CD4-positive, alpha-beta T cell (primary cell): ENCODE measurements around the gene TPPP. TPM values are rescaled to one million over a fixed set of nuclear protein-coding genes. Genes with fewer than 3 reads are reported as not detected.
"Not testable (repeated sequence)": the region's sequence is repeated elsewhere in the genome, so short reads cannot be mapped to it uniquely, and the experiment has no call there.

ENCODE experiments used
- ATAC-seq: fragments of 200-7000 bp; cut with Tn5 transposase; one replicate; pipeline ENCODE4 v1.10.0; 2022; ENCODE audit warnings: mild to moderate bottlenecking; ENCODE audit not compliant: poor library complexity
- CTCF ChIA-PET: fragments of 350-600 bp; sonication (Branson Sonifier 250); formaldehyde crosslinking; loops from one replicate; lab custom pipeline; 2021; ENCODE audit warnings: antibody characterized with exemption, inconsistent platforms; lab: Charles Lee
- POLR2A ChIA-PET: fragments of 350-600 bp; sonication (Branson Sonifier 250); formaldehyde crosslinking; loops from one replicate; lab custom pipeline; 2021; ENCODE audit warnings: antibody characterized with exemption, inconsistent platforms; lab: Charles Lee
- DNase-seq, 14 experiments: peaks; one replicate each; pipeline ENCODE4 v3.0.0-alpha.2; 2013 to 2020; ENCODE audit warnings: mixed read lengths in 2 of 14
- H3K27ac ChIP-seq, 2 donors: one replicate each; pipeline versions ENCODE4 v1.5.1 to v1.7.0; 2013; ENCODE audit warnings: low read length in 2 of 2, low read depth in 1 of 2, mild to moderate bottlenecking in 1 of 2
- H3K27me3 ChIP-seq, 2 experiments: 1 replicate in 1 of 2; 2 replicates in 1 of 2; pipeline versions ENCODE4 v1.6.1 to v1.7.0; 2013; ENCODE audit warnings: low read length in 2 of 2, control low read depth in 1 of 2, mild to moderate bottlenecking in 1 of 2, moderate library complexity in 1 of 2; ENCODE audit not compliant: insufficient read depth in 2 of 2, control insufficient read depth in 1 of 2
- H3K36me3 ChIP-seq: one replicate; pipeline ENCODE4 v1.6.1; 2013; ENCODE audit warnings: low read length, control low read depth; ENCODE audit not compliant: insufficient read depth
- H3K4me1 ChIP-seq: one replicate; pipeline ENCODE4 v1.6.1; 2013; ENCODE audit warnings: low read length, control low read depth; ENCODE audit not compliant: insufficient read depth
- H3K4me3 ChIP-seq: one replicate; pipeline ENCODE4 v1.5.1; 2013; ENCODE audit warnings: mild to moderate bottlenecking, low read length, moderate library complexity
- H3K9me3 ChIP-seq, 2 experiments: 1 replicate in 1 of 2; 2 replicates in 1 of 2; pipeline versions ENCODE4 v1.6.1 to v1.7.0; 2013; ENCODE audit warnings: low read length in 2 of 2, mild to moderate bottlenecking in 2 of 2, control low read depth in 1 of 2, moderate library complexity in 1 of 2; ENCODE audit not compliant: control insufficient read depth in 1 of 2, insufficient read depth in 1 of 2
- H3K27ac Mint-ChIP-seq: one replicate; pipeline ENCODE4 v1.8.0; 2020; ENCODE audit warnings: mixed read lengths
- H3K27me3 Mint-ChIP-seq: one replicate; pipeline ENCODE4 v1.8.0; 2021; ENCODE audit warnings: mixed read lengths
- H3K36me3 Mint-ChIP-seq: one replicate; pipeline ENCODE4 v1.8.0; 2021; ENCODE audit warnings: low read depth, mixed read lengths
- H3K4me1 Mint-ChIP-seq: one replicate; pipeline ENCODE4 v1.8.0; 2021; ENCODE audit warnings: low read depth, mixed read lengths
- H3K4me3 Mint-ChIP-seq: one replicate; pipeline ENCODE4 v1.8.0; 2020; ENCODE audit warnings: mild to moderate bottlenecking, mixed read lengths
- H3K9me3 Mint-ChIP-seq: one replicate; pipeline ENCODE4 v1.8.0; 2020; ENCODE audit warnings: mixed read lengths
- CTCF ChIP-seq: fragments of 200-600 bp; IDR thresholded peaks from one replicate; pipeline ENCODE4 v1.8.0; 2022; ENCODE audit warnings: antibody characterized with exemption, mild to moderate bottlenecking
- intact Hi-C, 2 experiments: fragments of 100-400 bp; cut with DNase I in 1 of 2; cut with micrococcal nuclease in 1 of 2; formaldehyde crosslinking; loops; one replicate each; pipeline versions ENCODE4 v1.15.1 to v1.9.0; 2023 to 2025; cut with DNase I, micrococcal nuclease
- total RNA-seq, 174 experiments: library from RNA in 2 of 174; stranded (reverse) in 2 of 174; gene quantifications; one replicate each; pipeline ENCODE4 v1.2.3 and lab custom pipeline; 2021 to 2026

The TPPP gene
- total RNA-seq, 2 experiments from 2014 or later, result 8.2 to 8.5 TPM

- H3K9me3 ChIP-seq, intact Hi-C loops, H3K4me1 Mint-ChIP-seq, DNase-seq, H3K4me3 Mint-ChIP-seq, H3K4me1 ChIP-seq, H3K4me3 ChIP-seq, ATAC-seq, POLR2A ChIA-PET, H3K27ac Mint-ChIP-seq, H3K27me3 ChIP-seq, H3K36me3 Mint-ChIP-seq, CTCF ChIA-PET, H3K27ac ChIP-seq, H3K36me3 ChIP-seq, H3K9me3 Mint-ChIP-seq: not testable (repeated sequence)
- peaks cover 18% of the 10 kb centered on the region for H3K27me3 Mint-ChIP-seq
These were observed 30.7 kb upstream of the TPPP start for GRCh38 chr5:723865-724264.

- POLR2A ChIA-PET, H3K27me3 ChIP-seq, H3K36me3 ChIP-seq, H3K4me1 ChIP-seq, H3K9me3 Mint-ChIP-seq, H3K9me3 ChIP-seq, H3K4me3 ChIP-seq, ATAC-seq, DNase-seq, CTCF ChIA-PET, H3K4me1 Mint-ChIP-seq, H3K27ac Mint-ChIP-seq, H3K4me3 Mint-ChIP-seq, H3K27ac ChIP-seq, intact Hi-C loops, H3K36me3 Mint-ChIP-seq: not testable (repeated sequence)
- H3K27me3 Mint-ChIP-seq, result peaks cover 21% of the 10 kb centered on the region
These were observed 30.2 kb upstream of the TPPP start for GRCh38 chr5:723309-723708.

GRCh38 chr5:719379-719778, 26.2 kb upstream of the TPPP start:
- CTCF ChIA-PET, ATAC-seq, DNase-seq, H3K27ac Mint-ChIP-seq, H3K4me1 Mint-ChIP-seq, H3K9me3 ChIP-seq, H3K9me3 Mint-ChIP-seq, POLR2A ChIA-PET, H3K4me3 ChIP-seq, H3K4me3 Mint-ChIP-seq, H3K36me3 ChIP-seq, H3K27me3 ChIP-seq, intact Hi-C loops, H3K4me1 ChIP-seq, H3K27ac ChIP-seq: not testable (repeated sequence)
- Mint-ChIP-seq H3K27me3 (peaks cover 37% of the 10 kb centered on the region), H3K36me3 (peaks cover 15% of the 10 kb centered on the region)

GRCh38 chr5:717143-717542, 24.0 kb upstream of the TPPP start:
- ATAC-seq (no peak), DNase-seq (no peak)
- no peak for TF ChIP-seq CTCF
- Mint-ChIP-seq H3K27ac (no peak overlapping the region), H3K36me3 (peaks cover 15% of the 10 kb centered on the region), H3K4me1 (no peaks in the 10 kb centered on the region), H3K9me3 (peaks cover 9% of the 10 kb centered on the region), H3K4me3 (no peak overlapping the region), H3K27me3 (peaks cover 33% of the 10 kb centered on the region)
- Histone ChIP-seq H3K9me3 (peaks cover 0 to 9% of the 10 kb centered on the region in 2 experiments), H3K4me1 (no peaks in the 10 kb centered on the region), H3K27ac (no peak overlapping the region), H3K27me3 (peaks cover 0 to 4% of the 10 kb centered on the region in 2 experiments), H3K36me3 (no peaks in the 10 kb centered on the region), H3K4me3 (no peak overlapping the region)
- CTCF ChIA-PET, result no interaction called here
- intact Hi-C loops, result no loop called here
- POLR2A ChIA-PET, result no interaction called here

GRCh38 chr5:716740-717139, 23.6 kb upstream of the TPPP start:
- H3K4me3 ChIP-seq, ATAC-seq, H3K4me1 ChIP-seq, H3K27ac Mint-ChIP-seq, H3K27me3 ChIP-seq, H3K36me3 ChIP-seq, H3K4me3 Mint-ChIP-seq, CTCF ChIA-PET, DNase-seq, H3K9me3 Mint-ChIP-seq, H3K9me3 ChIP-seq, H3K4me1 Mint-ChIP-seq, H3K27ac ChIP-seq, intact Hi-C loops, POLR2A ChIA-PET: not testable (repeated sequence)
- Mint-ChIP-seq H3K27me3 (peaks cover 30% of the 10 kb centered on the region), H3K36me3 (peaks cover 15% of the 10 kb centered on the region)

GRCh38 chr5:715636-716035, 22.5 kb upstream of the TPPP start:
- H3K9me3 Mint-ChIP-seq, H3K27ac Mint-ChIP-seq, H3K4me3 Mint-ChIP-seq, H3K36me3 ChIP-seq, intact Hi-C loops, H3K27me3 ChIP-seq, ATAC-seq, POLR2A ChIA-PET, CTCF ChIA-PET, H3K4me1 Mint-ChIP-seq, H3K9me3 ChIP-seq, DNase-seq, H3K27ac ChIP-seq, H3K4me1 ChIP-seq, H3K4me3 ChIP-seq: not testable (repeated sequence)
- Mint-ChIP-seq H3K36me3 (peaks cover 15% of the 10 kb centered on the region), H3K27me3 (peaks cover 32% of the 10 kb centered on the region)
